GM21423 (cell line): ENCODE measurements around the gene SYNDIG1L.
A peak's percentile ranks its signal among the peaks of the same experiment; 100 is the strongest.
"Not testable (repeated sequence)": the region's sequence is repeated elsewhere in the genome, so short reads cannot be mapped to it uniquely, and the experiment has no call there.

Source experiments
- ATAC-seq: cut with Tn5 transposase; IDR thresholded peaks from one replicate; pipeline ENCODE4 v1.9.1; 2021; ENCODE audit warnings: mild to moderate bottlenecking, moderate library complexity; ENCODE audit not compliant: unreplicated experiment

The SYNDIG1L gene

GRCh38 chr14:74403619-74404417 is 22.2 kb downstream of the SYNDIG1L start:
- no peak for ATAC-seq

DNA sequence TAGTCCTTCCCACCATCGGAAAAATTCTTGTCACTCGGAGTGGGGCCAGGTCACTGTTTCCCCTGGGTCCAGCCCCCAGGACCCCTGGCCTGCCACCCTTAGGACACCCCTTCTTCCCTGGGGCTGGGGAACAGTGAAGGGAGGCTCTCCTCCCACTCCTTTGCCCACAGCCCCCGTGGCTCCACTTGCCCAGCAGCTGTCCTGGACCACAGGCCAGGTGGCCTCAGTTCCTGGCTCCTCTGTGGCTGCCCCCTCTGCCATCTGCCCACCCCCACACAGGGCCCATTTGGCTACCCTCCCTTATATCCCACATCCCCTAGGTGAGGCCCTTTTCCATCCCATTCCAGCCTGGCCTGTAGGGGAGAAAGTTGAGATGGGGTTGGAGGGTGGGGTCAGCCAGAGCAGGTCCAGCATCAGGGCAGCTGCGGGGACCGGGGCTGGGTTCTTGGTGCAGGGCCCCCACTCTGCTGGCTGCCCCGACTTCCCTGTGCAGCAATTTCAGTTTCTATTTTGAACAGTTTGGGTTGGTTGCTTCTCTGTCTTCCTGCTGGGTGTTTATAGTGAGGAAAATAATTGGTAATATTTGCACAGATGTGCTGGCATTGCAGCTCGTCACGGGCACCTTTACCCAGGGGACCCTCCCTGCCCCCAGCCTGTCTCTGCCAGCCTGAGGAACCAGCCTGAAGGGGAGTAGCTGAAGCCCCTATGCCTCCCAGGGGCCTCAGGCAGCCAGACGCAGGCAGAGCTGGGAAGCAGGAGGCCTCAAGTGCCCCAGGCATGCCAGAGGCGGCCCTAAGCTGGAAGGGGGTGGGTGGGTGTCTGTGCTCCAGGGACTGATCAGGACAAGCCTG is 23.4 kb downstream of the SYNDIG1L start:
- ATAC-seq = no peak

DNA sequence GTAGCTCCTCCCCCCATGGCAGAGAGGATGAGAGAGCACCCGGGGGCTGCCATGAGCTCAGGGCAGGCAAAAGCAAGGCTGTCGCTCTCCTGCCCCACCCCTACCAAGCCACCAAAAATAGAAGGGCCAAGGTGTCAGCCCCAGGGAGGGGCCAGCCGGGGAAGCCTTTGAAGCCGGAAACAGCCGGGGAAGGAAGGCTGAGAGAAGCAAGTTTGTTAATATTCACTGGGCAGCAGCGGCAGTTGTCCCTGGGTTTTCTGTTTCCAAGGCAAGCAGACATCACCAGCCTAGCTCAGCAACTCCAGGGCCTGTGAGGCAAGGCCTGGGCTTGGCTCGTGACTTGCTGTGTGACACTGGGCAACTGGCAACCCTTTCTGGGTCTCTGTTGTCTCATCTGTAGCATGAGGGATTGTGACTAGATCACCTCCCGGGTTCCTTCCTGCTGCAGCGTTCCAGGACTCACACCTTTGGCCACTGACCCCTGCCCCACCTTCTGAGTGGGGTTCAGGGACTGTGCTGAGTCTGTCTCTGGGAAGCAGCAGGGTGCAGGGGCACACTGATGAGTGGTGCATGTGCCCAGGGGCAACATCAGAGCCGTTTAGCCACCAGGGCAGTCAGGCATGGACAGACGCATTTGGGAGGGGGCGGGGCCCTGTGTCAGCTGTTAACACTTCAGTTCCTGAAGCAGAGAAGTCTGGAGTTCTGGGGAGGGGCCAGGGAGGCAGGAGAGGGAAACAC is 24.3 kb downstream of the SYNDIG1L start:
- peak; percentile 81 for ATAC-seq

- no peak for ATAC-seq
Measured at GRCh38 chr14:74400919-74401503, 25.0 kb downstream of the SYNDIG1L start.

DNA sequence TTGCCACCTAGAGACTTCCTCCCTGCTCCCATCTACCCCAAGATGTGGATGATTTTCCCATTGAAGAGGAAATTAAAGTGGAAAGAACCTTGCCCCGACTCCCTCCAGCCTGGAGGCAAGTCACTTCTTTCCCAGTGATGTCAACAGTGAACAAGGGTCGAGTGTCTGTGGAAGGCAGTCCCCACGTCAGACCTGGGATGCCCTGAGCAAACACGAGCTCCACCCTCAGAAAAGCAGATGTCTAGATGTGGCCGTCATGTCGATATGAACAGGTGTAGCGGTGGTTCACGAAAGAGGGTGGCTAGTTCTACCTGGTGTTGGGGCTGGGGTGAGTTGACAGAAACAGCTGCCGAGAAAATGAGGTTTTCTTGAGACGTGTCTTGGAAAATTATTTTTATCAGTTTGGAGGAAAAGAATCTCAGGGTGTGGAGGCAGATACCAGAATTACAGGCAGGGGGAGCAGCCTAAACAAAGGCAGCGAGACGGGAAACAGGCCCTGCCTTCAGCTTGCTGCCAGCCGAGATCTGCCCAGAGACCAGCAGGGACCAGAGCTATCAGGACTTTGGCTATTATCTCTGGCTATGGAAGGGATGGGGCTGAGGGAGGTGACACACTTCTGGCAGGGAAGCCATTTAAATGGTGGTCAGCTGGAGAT is 25.9 kb downstream of the SYNDIG1L start:
- ATAC-seq = no peak

DNA sequence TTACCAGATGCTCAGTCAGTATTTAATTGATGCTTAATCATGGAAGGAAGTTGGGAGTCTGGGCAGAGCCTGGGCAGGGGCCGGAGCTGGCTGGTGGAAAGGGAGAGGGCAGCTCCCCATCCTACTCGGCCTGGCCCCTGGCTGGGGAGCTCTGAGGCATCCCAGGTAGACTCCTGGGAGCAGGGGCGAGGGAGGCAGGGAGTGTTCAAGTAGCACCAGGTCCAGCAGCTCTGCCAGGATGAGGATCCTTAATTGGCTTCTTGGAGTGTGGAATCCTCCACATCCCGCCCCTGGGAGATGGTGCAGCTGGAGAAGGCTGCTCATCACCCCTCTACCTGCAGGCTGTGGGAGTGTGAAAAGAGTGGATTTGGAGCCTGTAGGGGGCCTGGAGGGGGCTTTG is 30.9 kb downstream of the SYNDIG1L start:
- no peak for ATAC-seq

DNA sequence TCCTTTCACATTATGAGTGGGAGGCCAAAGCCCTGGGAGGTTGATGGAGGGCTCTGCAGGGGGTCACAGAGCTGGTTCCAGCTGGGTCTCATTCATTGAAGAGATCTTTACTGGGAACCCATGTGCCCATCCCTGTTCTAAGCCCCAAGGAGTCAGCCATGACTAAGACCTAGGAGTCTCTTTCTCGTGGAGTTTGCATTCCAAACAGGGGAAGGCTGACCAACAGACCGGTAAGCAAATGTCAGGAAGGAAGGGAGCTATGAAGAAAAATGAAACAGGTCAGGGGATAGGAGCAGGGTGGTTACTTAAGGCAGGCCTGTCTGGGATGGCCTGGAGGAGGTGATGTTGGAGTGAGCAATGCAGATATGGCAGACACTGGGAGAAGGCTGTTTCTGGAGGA is 31.5 kb downstream of the SYNDIG1L start:
- no peak for ATAC-seq

- no peak for ATAC-seq
Measured at GRCh38 chr14:74392616-74393570, 33.1 kb downstream of the SYNDIG1L start.

DNA sequence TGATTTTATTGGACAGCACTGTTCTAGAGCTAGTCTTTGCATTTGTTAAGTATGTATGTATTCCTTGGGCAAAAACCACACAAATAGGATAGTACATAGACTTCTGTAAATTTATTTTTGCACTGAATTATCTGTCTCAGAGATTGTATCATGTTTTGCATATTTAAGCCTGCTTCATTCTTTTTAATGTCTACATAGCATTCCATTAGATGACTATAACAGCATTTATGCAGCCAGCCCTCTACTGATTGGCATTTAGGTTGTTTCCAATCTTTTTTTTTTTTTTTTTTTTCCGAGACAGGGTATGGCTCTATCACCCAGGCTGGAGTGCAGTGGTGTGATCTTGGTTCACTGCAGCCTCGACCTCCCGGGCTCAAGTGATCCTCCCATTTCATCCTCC is 34.5 kb downstream of the SYNDIG1L start:
- no peak for ATAC-seq

DNA sequence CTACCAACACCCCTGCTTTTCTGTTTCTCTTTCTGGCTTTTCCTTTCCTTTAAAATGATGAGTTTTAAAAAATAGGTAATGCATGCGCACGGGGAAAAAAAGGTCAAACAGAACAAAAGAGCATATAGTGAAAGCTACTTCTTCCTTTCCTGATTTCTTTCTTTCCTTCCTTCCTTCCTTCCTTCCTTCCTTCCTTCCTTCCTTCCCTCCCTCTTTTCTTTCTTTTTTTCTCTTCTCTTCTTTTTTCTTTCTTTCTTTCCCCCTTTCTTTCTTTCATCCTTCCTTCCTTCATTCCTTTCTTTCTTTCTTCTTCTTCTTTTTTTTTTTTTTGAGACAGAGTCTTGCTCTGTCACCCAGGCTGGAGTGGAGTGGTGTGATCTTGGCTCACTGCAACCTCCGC is 35.5 kb downstream of the SYNDIG1L start:
- ATAC-seq = not testable (repeated sequence)

DNA sequence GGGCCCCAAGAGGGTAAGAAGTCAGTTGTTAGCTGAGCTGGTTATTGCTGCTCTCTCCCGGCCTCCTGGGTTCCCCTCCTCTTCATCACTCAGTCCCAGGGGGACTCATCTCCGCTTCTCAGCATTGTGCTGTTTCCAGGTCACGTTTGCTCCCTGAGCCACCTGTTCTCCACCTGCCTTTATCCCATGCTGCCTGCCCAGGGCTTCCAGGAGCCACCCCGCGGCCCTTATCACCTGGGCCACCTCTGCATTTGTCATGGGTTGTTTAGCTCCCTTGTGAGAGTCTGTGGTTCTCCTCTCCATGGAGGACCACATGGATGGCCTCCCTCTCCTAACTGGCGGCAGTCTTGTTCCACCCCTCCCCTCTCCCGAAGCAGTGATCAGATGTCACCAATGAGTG is 36.0 kb downstream of the SYNDIG1L start:
- ATAC-seq = no peak

GRCh38 chr14:74382231-74382630 is 43.8 kb downstream of the SYNDIG1L start:
- no peak for ATAC-seq

DNA sequence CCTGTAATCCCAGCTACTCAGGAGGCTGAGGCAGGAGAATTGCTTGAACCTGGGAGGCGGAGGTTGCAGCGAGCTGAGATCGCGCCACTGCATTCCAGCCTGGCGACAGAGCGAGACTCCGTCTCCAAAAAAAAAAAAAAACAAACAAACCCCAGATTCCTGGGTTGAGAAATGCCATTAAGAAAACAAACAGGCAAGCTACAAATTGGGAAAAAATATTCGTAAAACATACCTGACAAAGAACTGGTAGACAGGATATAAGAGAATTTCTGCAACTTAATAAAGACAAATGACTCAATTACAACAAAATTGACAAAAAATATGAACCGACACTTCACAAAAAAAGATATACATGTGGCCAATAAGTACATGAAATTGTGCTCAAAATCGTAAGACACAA is 44.4 kb downstream of the SYNDIG1L start:
- ATAC-seq = not testable (repeated sequence)

- ATAC-seq = no peak
Measured at GRCh38 chr14:74380845-74381244, 45.2 kb downstream of the SYNDIG1L start.

DNA sequence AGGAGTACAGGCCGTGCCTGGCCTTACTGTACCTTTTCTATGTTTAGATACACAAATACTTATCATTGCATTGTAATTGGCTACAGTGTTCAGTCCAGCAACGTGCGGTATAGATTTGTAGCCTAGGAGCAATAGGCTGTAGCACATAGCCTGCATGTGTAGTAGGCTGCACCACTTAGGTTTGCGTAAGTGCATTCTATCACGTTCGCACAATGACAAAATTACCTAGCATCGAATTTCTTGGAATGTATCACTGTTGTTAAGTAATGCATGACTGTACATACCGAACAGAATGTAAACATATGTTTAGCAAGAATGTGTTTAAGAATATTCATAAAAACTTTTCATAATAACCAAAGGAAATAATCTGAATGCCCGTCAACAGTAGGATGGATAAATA is 45.8 kb downstream of the SYNDIG1L start:
- no peak for ATAC-seq

DNA sequence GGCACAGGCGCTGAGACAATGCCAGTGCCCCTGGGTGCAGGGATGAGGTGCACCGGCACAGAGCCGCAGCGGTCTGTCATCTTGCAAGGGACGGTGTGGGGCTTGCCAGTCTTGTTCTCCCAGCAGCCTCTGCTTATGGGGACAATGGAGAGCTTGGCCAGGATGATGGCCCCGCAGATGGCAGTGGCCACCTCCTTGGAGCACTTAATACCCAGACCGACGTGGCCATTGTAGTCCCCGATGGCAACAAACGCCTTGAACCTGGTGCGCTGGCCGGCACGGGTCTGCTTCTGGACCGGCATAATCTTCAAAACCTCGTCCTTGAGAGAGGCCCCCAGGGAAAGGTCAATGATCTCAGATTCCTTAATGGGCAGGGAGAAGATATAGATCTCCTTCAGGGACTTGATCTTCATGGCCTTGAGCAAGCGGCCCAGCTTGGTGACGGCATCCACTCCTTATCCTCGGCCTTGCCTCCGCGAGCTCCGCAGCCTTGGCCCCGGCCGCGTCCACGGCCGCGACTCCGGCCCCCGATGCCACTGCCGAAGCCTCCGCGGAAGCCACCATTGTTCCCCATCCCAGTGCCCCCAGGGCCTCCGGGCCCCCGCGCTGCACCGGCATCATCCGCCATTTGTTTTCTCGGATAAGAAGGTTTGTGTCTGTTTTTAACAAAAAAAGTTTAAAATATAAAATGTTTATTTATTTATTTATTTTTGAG is 47.9 kb downstream of the SYNDIG1L start:
- no peak for ATAC-seq

- ATAC-seq = no peak
Measured at GRCh38 chr14:74368441-74368840, 57.6 kb downstream of the SYNDIG1L start.

DNA sequence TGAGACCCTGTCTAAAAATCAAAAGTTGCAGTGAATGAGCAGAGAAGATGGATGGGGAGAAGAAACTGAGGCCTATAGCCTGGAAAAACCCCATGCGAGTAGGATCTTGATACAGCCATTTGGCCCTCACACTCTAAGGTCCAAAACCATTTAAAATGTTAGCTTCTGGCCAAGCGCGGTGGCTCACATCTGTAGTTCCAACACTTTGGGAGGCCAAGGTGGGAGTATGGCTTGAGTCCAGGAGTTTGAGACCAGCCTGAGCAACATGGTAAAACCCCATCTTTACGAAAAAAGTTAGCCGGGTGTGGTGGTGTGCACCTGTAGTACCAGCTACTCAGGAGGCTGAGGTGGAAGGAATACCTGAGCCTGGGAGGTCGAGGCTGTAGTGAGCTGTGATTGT is 58.0 kb downstream of the SYNDIG1L start:
- no peak for ATAC-seq
